ENCODE results near the gene PDGFC.

PDGFC gene

GRCh38 chr4:157012296-157012695 is 40.7 kb upstream of the PDGFC start:
- in situ Hi-C loops (cut with MboI; ENCODE audit: low pct_unique_long_range_greater_than_20kb, low sequenced_read_pairs, unreplicated experiment) = no loop called here
- TF ChIP-seq CTCF (IDR thresholded peaks at IDR 0.05; ENCODE audit: extremely low read depth, insufficient read depth, missing control alignments) = no peak
- DNase-seq (ENCODE audit: low spot score) = no peak

- in situ Hi-C loops (cut with MboI; ENCODE audit: low pct_unique_long_range_greater_than_20kb, low sequenced_read_pairs, unreplicated experiment) = no loop called here
- no peak for DNase-seq (ENCODE audit: low spot score)
- TF ChIP-seq CTCF (IDR thresholded peaks at IDR 0.05; ENCODE audit: extremely low read depth, insufficient read depth, missing control alignments) = no peak
These were observed 39.0 kb upstream of the PDGFC start for GRCh38 chr4:157010630-157011029.

- DNase-seq (ENCODE audit: low spot score) = no peak
- in situ Hi-C loops (cut with MboI; ENCODE audit: low pct_unique_long_range_greater_than_20kb, low sequenced_read_pairs, unreplicated experiment) = no loop called here
- no peak for TF ChIP-seq CTCF (IDR thresholded peaks at IDR 0.05; ENCODE audit: extremely low read depth, insufficient read depth, missing control alignments)
These were observed 34.2 kb upstream of the PDGFC start for GRCh38 chr4:157005831-157006230.

GRCh38 chr4:157005193-157005592 is 33.6 kb upstream of the PDGFC start:
- DNase-seq (ENCODE audit: low spot score) = no peak
- in situ Hi-C loops (cut with MboI; ENCODE audit: low pct_unique_long_range_greater_than_20kb, low sequenced_read_pairs, unreplicated experiment) = no loop called here
- TF ChIP-seq CTCF (IDR thresholded peaks at IDR 0.05; ENCODE audit: extremely low read depth, insufficient read depth, missing control alignments) = no peak

GRCh38 chr4:157004279-157005161 is 32.9 kb upstream of the PDGFC start:
- in situ Hi-C loops (cut with MboI; ENCODE audit: low pct_unique_long_range_greater_than_20kb, low sequenced_read_pairs, unreplicated experiment) = no loop called here
- DNase-seq (ENCODE audit: low spot score) = no peak
- no peak for TF ChIP-seq CTCF (IDR thresholded peaks at IDR 0.05; ENCODE audit: extremely low read depth, insufficient read depth, missing control alignments)

- in situ Hi-C loops (cut with MboI; ENCODE audit: low pct_unique_long_range_greater_than_20kb, low sequenced_read_pairs, unreplicated experiment) = no loop called here
- TF ChIP-seq CTCF (IDR thresholded peaks at IDR 0.05; ENCODE audit: extremely low read depth, insufficient read depth, missing control alignments) = no peak
- DNase-seq (ENCODE audit: low spot score) = no peak
These were observed 27.5 kb upstream of the PDGFC start for GRCh38 chr4:156999175-156999517.
